ENCODE data around the gene FAM200B. TPM values are rescaled to one million over a fixed set of nuclear protein-coding genes. Genes with fewer than 3 reads are reported as not detected.

Gene FAM200B
- total RNA-seq, 2 donors from 2014 or later: 41.4 to 57.4 TPM

- no peak for TF ChIP-seq CTCF (IDR thresholded peaks at IDR 0.05)
- H3K27ac ChIP-seq: no peak overlapping the region
These were observed 35.5 kb downstream of the FAM200B start for GRCh38 chr4:15717086-15717485.

GRCh38 chr4:15717657-15718416 lies 36.2 kb downstream of the FAM200B start:
- TF ChIP-seq CTCF (IDR thresholded peaks at IDR 0.05): no peak
- Histone ChIP-seq H3K9me3 (no peaks in the 10 kb centered on the region), H3K4me3 (no peak overlapping the region), H3K4me1 (no peaks in the 10 kb centered on the region), H3K27ac (no peak overlapping the region), H3K27me3 (no peaks in the 10 kb centered on the region), H3K36me3 (peaks cover 4% of the 10 kb centered on the region)
- DNase-seq (ENCODE audit: low spot score): no peak

More at GRCh38 chr4:15717086-15717485, 35.5 kb downstream of the FAM200B start:
- DNase-seq (ENCODE audit: low spot score): no peak
- Histone ChIP-seq H3K9me3 (no peaks in the 10 kb centered on the region), H3K36me3 (peaks cover 4% of the 10 kb centered on the region), H3K4me1 (no peaks in the 10 kb centered on the region), H3K27me3 (no peaks in the 10 kb centered on the region), H3K4me3 (no peak overlapping the region)

GRCh38 chr4:15718465-15718864 lies 36.8 kb downstream of the FAM200B start:
- Histone ChIP-seq H3K27me3 (no peaks in the 10 kb centered on the region), H3K4me1 (no peaks in the 10 kb centered on the region), H3K27ac (no peak overlapping the region), H3K9me3 (no peaks in the 10 kb centered on the region), H3K36me3 (peaks cover 4% of the 10 kb centered on the region), H3K4me3 (no peak overlapping the region)
- TF ChIP-seq CTCF (IDR thresholded peaks at IDR 0.05): no peak
- DNase-seq (ENCODE audit: low spot score): no peak

- H3K9me3 ChIP-seq: no peaks in the 10 kb centered on the region
- DNase-seq (ENCODE audit: low spot score): no peak
- H3K4me3 ChIP-seq: no peak overlapping the region
- TF ChIP-seq CTCF (IDR thresholded peaks at IDR 0.05): no peak
- H3K4me1 ChIP-seq: no peaks in the 10 kb centered on the region
- H3K27me3 ChIP-seq: no peaks in the 10 kb centered on the region
- no peak overlapping the region for H3K27ac ChIP-seq
- peaks cover 4% of the 10 kb centered on the region for H3K36me3 ChIP-seq
These were observed 37.3 kb downstream of the FAM200B start for GRCh38 chr4:15718959-15719358.

GRCh38 chr4:15719506-15719905 lies 37.9 kb downstream of the FAM200B start:
- Histone ChIP-seq H3K36me3 (peaks cover 4% of the 10 kb centered on the region), H3K27me3 (no peaks in the 10 kb centered on the region), H3K4me3 (no peak overlapping the region), H3K4me1 (no peaks in the 10 kb centered on the region), H3K9me3 (no peaks in the 10 kb centered on the region), H3K27ac (no peak overlapping the region)
- peak; percentile 61 for DNase-seq (ENCODE audit: low spot score)
- no peak for TF ChIP-seq CTCF (IDR thresholded peaks at IDR 0.05)

GRCh38 chr4:15720851-15721250 lies 39.2 kb downstream of the FAM200B start:
- Histone ChIP-seq H3K4me1 (no peaks in the 10 kb centered on the region), H3K27ac (no peak overlapping the region), H3K27me3 (no peaks in the 10 kb centered on the region), H3K36me3 (peaks cover 4% of the 10 kb centered on the region), H3K4me3 (no peak overlapping the region), H3K9me3 (no peaks in the 10 kb centered on the region)
- DNase-seq (ENCODE audit: low spot score): no peak
- TF ChIP-seq CTCF (IDR thresholded peaks at IDR 0.05): no peak

All from right atrium auricular region (tissue), 2 donors.